ENCODE measurements around the gene PPP3R1. TPM values are rescaled to one million over a fixed set of nuclear protein-coding genes. Genes with fewer than 3 reads are reported as not detected.

Gene PPP3R1
- total and polyA plus RNA-seq, 10 of the 15 experiments (the other 5 are each of a cell fraction or from before 2014, with no cell fraction given) = 1.5 to 61.0 (median 15.8) TPM

DNA sequence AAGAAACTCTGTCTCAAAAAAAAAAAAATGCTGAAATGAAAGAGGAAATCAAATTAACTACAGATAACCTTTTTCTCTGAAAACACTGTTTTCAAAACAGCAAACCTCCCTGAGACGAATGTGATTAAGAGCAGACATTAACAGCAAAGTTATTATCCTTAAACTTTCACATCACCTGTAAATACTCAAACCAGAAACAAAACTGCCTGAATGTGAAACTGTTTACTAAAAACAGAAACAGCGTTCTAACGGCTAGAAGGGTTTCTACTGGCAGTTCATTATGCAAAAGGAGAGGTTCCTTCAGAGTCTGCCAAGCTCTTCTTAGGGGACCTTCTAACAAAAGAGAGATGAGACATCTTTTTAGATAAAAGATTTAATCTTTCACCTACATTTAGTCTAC lies 48.7 kb downstream of the PPP3R1 start (continued):
- peak; percentile 97 for TF ChIP-seq SKIL (IDR thresholded peaks at IDR 0.05; ENCODE audit: low read depth, poor library complexity, severe bottlenecking)
- peak; percentile 41 for TF ChIP-seq BCL3 (IDR thresholded peaks at IDR 0.05; ENCODE audit: borderline replicate concordance, insufficient read depth, low read depth, low read length, poor library complexity, severe bottlenecking)
- peak; percentile 61 for TF ChIP-seq GABPA (IDR thresholded peaks at IDR 0.05; ENCODE audit: low read depth)
- TF ChIP-seq FOXM1 (IDR thresholded peaks at IDR 0.05; ENCODE audit: low read depth, low read length) = peak; percentile 89
- peak; percentile 29; the same call in 1 of the 2 replicates for TF ChIP-seq PAX5 (IDR thresholded peaks at IDR 0.05; ENCODE audit: borderline replicate concordance, low read depth, low read length)
- TF ChIP-seq, protein P1, sequence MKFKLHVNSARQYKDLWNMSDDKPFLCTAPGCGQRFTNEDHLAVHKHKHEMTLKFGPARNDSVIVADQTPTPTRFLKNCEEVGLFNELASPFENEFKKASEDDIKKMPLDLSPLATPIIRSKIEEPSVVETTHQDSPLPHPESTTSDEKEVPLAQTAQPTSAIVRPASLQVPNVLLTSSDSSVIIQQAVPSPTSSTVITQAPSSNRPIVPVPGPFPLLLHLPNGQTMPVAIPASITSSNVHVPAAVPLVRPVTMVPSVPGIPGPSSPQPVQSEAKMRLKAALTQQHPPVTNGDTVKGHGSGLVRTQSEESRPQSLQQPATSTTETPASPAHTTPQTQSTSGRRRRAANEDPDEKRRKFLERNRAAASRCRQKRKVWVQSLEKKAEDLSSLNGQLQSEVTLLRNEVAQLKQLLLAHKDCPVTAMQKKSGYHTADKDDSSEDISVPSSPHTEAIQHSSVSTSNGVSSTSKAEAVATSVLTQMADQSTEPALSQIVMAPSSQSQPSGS (IDR thresholded peaks at IDR 0.05; ENCODE audit: low read length) = peak; percentile 88
- TF ChIP-seq IKZF1 (conservative IDR thresholded peaks at IDR 0.05) = peak; percentile 42; the same call in 1 of the 2 replicates
- TF ChIP-seq ELK1 (IDR thresholded peaks at IDR 0.05; ENCODE audit: low read depth, low read length) = no peak
- peak; percentile 64; the same call in 1 of the 2 replicates for TF ChIP-seq CBX5 (IDR thresholded peaks at IDR 0.05; ENCODE audit: low read depth)
- peak; percentile 80 for TF ChIP-seq MTA2 (IDR thresholded peaks at IDR 0.05; ENCODE audit: low read depth)
- no peak; the same call in 1 of the 2 replicates for TF ChIP-seq JUND (IDR thresholded peaks at IDR 0.05; ENCODE audit: low read depth, low read length)
- peak; percentile 73 to 74; a peak in 3 of 4 replicates for TF ChIP-seq EP300 (IDR thresholded peaks at IDR 0.05; ENCODE audit: borderline replicate concordance in 1 of 2, control insufficient read depth in 1 of 2, low read depth in 2 of 2, low read length in 2 of 2)
- peak; percentile 70; the same call in 1 of the 2 replicates for TF ChIP-seq ASH2L (IDR thresholded peaks at IDR 0.05; ENCODE audit: borderline replicate concordance, low read depth)
- TF ChIP-seq ZBTB4 (CRISPR knock-in tag; IDR thresholded peaks at IDR 0.05) = no peak
- TF ChIP-seq POU2F2 (IDR thresholded peaks at IDR 0.05; ENCODE audit: borderline replicate concordance, low read depth, low read length) = peak; percentile 95
- TF ChIP-seq, protein P2, sequence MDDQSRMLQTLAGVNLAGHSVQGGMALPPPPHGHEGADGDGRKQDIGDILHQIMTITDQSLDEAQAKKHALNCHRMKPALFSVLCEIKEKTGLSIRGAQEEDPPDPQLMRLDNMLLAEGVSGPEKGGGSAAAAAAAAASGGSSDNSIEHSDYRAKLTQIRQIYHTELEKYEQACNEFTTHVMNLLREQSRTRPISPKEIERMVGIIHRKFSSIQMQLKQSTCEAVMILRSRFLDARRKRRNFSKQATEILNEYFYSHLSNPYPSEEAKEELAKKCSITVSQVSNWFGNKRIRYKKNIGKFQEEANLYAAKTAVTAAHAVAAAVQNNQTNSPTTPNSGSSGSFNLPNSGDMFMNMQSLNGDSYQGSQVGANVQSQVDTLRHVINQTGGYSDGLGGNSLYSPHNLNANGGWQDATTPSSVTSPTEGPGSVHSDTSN (IDR thresholded peaks at IDR 0.05; ENCODE audit: insufficient replicate concordance, low read depth, low read length) = no peak
- TF ChIP-seq CREM (IDR thresholded peaks at IDR 0.05; ENCODE audit: low read depth) = peak; percentile 79

All from GM12878 (cell line).